HepG2 (cell line): ENCODE data around the gene FAM222B.

Experiments
- ADNP ChIP-seq: sonication (generic); formaldehyde crosslinking; IDR thresholded peaks from 2 replicates; pipeline ENCODE4 v1.4.0; 2020; ENCODE audit warnings: missing genetic modification reagents
- NCOR1 ChIP-seq: fragments of 200-600 bp; sonication (generic); IDR thresholded peaks from 2 replicates; pipeline ENCODE4 v1.7.0; 2017; ENCODE audit warnings: antibody characterized with exemption, low read length, borderline replicate concordance

GRCh38 chr17:28855336-28855679 lies 12.7 kb upstream of the FAM222B start:
- TF ChIP-seq NCOR1 (no peak), ADNP (CRISPR knock-in tag) (no peak)
